Fibroblast of lung (primary cell): ENCODE data around the gene MAPK9. TPM values are rescaled to one million over a fixed set of nuclear protein-coding genes. Genes with fewer than 3 reads are reported as not detected.

ENCODE experiments used
- DNase-seq, 2 donors: peaks; one replicate each; pipeline versions ENCODE4 v3.0.0 to v3.0.0-alpha.2; 2010; ENCODE audit warnings: low read depth in 2 of 2
- H2AFZ ChIP-seq: 2 replicates; pipeline ENCODE4 v1.5.1; 2012; ENCODE audit warnings: low read length, control low read depth, inconsistent platforms
- H3K27ac ChIP-seq: 2 replicates; pipeline ENCODE4 v1.5.1; 2011; ENCODE audit warnings: low read length, control low read depth; ENCODE audit not compliant: insufficient read depth
- H3K27me3 ChIP-seq: 2 replicates; pipeline ENCODE4 v1.5.1; 2011; ENCODE audit warnings: mild to moderate bottlenecking, low read length; ENCODE audit not compliant: control insufficient read depth, insufficient read depth
- H3K36me3 ChIP-seq: 2 replicates; pipeline ENCODE4 v1.5.1; 2011; ENCODE audit warnings: low read length; ENCODE audit not compliant: control insufficient read depth, insufficient read depth
- H3K4me1 ChIP-seq: 2 replicates; pipeline ENCODE4 v1.5.1; 2011; ENCODE audit warnings: low read length; ENCODE audit not compliant: control insufficient read depth, insufficient read depth; ENCODE audit errors: extremely low read depth
- H3K4me2 ChIP-seq: 2 replicates; pipeline ENCODE4 v1.5.1; 2011; ENCODE audit warnings: low read length, control low read depth; ENCODE audit not compliant: insufficient read depth; ENCODE audit errors: extremely low read depth
- H3K4me3 ChIP-seq, 4 experiments: fragments of 200-600 bp in 1 of 4; sonication (generic) in 1 of 4; replicated peaks in 1 of 4; 2 replicates each; pipeline ENCODE4 v1.5.1; 2011 to 2016; ENCODE audit warnings: low read length in 4 of 4, low read depth in 3 of 4, mild to moderate bottlenecking in 3 of 4, control low read depth in 2 of 4, inconsistent platforms in 1 of 4, mixed read lengths in 1 of 4; ENCODE audit not compliant: insufficient read depth in 1 of 4; ENCODE audit errors: control extremely low read depth in 1 of 4
- H3K79me2 ChIP-seq: 2 replicates; pipeline ENCODE4 v1.5.1; 2012; ENCODE audit warnings: mild to moderate bottlenecking, low read length, inconsistent platforms; ENCODE audit not compliant: control insufficient read depth, insufficient read depth
- H3K9ac ChIP-seq: 2 replicates; pipeline ENCODE4 v1.5.1; 2011; ENCODE audit warnings: mild to moderate bottlenecking, low read length, control low read depth; ENCODE audit not compliant: insufficient read depth
- H3K9me3 ChIP-seq: 2 replicates; pipeline ENCODE4 v1.5.1; 2012; ENCODE audit warnings: low read depth, low read length; ENCODE audit not compliant: control insufficient read depth, insufficient read depth
- H4K20me1 ChIP-seq: 2 replicates; pipeline ENCODE4 v1.5.1; 2011; ENCODE audit warnings: low read length; ENCODE audit not compliant: control insufficient read depth, insufficient read depth; ENCODE audit errors: extremely low read depth
- EZH2 ChIP-seq: IDR thresholded peaks from 2 replicates; pipeline ENCODE4 v1.5.1; 2012; ENCODE audit warnings: low read length, control low read depth, mild to moderate bottlenecking; ENCODE audit errors: missing control alignments
- polyA plus RNA-seq, 2 donors: library from polyadenylated mRNA; depleted of rRNA in 1 of 2; stranded (reverse) in 1 of 2; unstranded in 1 of 2; fragments of >200 nt; gene quantifications; 2 replicates each; pipeline ENCODE4 v1.2.1, GENCODE V29; 2011 to 2012; ENCODE audit warnings: missing spikeins in 1 of 2
- total RNA-seq: library from RNA; depleted of rRNA; stranded (reverse); fragments of >200 nt; gene quantifications from 2 replicates; pipeline ENCODE4 v1.2.1, GENCODE V29; 2014
- TF ChIP-seq, protein P1 (sequence below), 2 donors: IDR thresholded peaks in 1 of 2; conservative IDR thresholded peaks in 1 of 2; 1 replicate in 1 of 2; 2 replicates in 1 of 2; pipeline ENCODE4 v1.5.1; 2011 to 2012; ENCODE audit warnings: low read length in 2 of 2, control low read depth in 1 of 2, inconsistent platforms in 1 of 2, low read depth in 1 of 2, mild to moderate bottlenecking in 1 of 2

The MAPK9 gene
- total and polyA plus RNA-seq, 2 donors (not counting 1 experiment from before 2014, with no cell fraction given), result 27.6 to 36.8 TPM

DNA sequence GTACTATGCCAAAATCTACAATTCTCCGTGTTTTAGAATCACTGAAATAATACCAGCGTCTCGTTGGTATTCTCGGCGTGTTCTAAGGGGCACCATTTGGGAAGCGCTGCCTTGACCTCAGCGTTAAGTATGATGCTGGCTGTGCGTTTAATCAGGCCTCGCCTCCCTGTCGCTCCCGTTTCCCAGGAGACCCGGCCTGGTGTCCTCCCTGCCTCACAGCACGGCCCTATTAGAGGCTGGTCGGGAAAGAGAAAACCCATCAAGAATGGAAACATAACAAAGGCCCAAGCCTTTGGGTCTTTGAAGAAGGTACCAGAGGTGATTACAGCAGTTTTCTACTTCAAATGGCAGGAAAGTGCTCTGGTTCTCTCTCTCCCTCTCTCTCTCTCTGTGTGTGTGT is 31.3 kb upstream of the MAPK9 start:
- no peaks in the 10 kb centered on the region for H3K27me3 ChIP-seq
- no peaks in the 10 kb centered on the region for H3K36me3 ChIP-seq
- H4K20me1 ChIP-seq, result no peaks in the 10 kb centered on the region
- no peak overlapping the region for H3K9ac ChIP-seq
- H2AFZ ChIP-seq, result no peak overlapping the region
- no peak overlapping the region for H3K4me3 ChIP-seq
- H3K4me1 ChIP-seq, result no peaks in the 10 kb centered on the region
- TF ChIP-seq, protein P1, sequence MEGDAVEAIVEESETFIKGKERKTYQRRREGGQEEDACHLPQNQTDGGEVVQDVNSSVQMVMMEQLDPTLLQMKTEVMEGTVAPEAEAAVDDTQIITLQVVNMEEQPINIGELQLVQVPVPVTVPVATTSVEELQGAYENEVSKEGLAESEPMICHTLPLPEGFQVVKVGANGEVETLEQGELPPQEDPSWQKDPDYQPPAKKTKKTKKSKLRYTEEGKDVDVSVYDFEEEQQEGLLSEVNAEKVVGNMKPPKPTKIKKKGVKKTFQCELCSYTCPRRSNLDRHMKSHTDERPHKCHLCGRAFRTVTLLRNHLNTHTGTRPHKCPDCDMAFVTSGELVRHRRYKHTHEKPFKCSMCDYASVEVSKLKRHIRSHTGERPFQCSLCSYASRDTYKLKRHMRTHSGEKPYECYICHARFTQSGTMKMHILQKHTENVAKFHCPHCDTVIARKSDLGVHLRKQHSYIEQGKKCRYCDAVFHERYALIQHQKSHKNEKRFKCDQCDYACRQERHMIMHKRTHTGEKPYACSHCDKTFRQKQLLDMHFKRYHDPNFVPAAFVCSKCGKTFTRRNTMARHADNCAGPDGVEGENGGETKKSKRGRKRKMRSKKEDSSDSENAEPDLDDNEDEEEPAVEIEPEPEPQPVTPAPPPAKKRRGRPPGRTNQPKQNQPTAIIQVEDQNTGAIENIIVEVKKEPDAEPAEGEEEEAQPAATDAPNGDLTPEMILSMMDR (conservative IDR thresholded peaks at IDR 0.05 in 1 of 2, IDR thresholded peaks at IDR 0.05 in 1 of 2; ENCODE audit: low read depth in 1 of 2, low read length in 2 of 2), result no peak
- TF ChIP-seq EZH2, result no peak
- H3K27ac ChIP-seq, result no peak overlapping the region
- no peak for DNase-seq
- no peak overlapping the region for H3K4me2 ChIP-seq
- no peaks in the 10 kb centered on the region for H3K9me3 ChIP-seq
- no peaks in the 10 kb centered on the region for H3K79me2 ChIP-seq

DNA sequence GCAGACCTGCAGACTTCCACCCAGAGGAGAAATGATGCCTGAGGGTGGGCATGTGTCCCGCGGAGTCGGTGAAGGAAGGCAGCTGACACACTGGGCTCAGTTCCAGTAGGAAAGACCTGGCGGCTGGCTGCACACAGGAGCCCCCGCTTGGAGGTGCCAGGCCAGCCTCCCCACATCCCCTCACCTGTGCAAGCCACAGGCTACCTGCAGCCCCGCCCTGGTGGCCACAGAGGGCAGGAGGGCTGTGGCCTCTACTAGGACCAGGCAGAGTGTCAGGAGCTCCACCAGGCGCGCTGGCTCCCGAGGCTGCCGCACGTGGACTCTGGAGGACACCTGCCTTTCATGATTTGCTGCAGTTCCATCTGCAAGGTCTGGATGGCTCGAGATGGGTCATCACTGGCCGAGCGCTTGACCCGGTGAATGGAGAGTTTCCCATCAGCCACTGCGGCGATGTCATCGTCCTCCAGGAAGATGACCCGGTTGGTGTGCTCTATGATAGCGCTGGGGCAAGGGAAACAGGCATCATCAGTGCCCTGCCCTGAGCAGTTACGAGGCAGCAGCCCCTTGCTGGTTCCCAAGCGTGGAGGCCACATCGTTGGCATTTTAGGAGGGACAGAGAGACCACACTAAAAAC is 26.7 kb upstream of the MAPK9 start:
- no peaks in the 10 kb centered on the region for H3K27me3 ChIP-seq
- H3K4me2 ChIP-seq, result no peak overlapping the region
- no peak overlapping the region for H3K9ac ChIP-seq
- H2AFZ ChIP-seq, result no peak overlapping the region
- no peak overlapping the region for H3K27ac ChIP-seq
- H3K4me3 ChIP-seq, result no peak overlapping the region
- no peaks in the 10 kb centered on the region for H3K36me3 ChIP-seq
- H3K4me1 ChIP-seq, result no peaks in the 10 kb centered on the region
- H3K79me2 ChIP-seq, result no peaks in the 10 kb centered on the region
- TF ChIP-seq, protein P1 (conservative IDR thresholded peaks at IDR 0.05 in 1 of 2, IDR thresholded peaks at IDR 0.05 in 1 of 2; ENCODE audit: low read depth in 1 of 2, low read length in 2 of 2), result no peak
- no peak for TF ChIP-seq EZH2
- H3K9me3 ChIP-seq, result no peaks in the 10 kb centered on the region
- H4K20me1 ChIP-seq, result no peaks in the 10 kb centered on the region
- DNase-seq, result no peak

DNA sequence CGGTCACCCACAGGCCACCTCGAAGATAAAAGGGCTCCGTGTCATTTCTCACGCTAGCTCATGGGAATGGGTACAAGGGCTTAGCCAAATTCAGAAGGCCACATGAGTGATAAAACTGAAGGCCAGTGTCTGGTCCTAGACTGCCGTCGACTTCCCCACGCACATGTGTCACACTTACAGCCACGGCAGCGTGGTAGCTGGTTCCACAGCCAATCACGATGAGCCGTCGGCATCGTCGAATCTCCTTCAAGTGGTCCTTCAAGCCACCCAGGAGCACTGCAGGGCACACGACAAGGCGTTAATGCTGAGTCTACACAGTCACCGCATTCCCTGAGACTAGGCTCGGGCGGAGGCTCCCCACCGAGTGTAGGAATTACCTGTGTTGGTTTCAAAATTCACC is 24.7 kb upstream of the MAPK9 start:
- no peak overlapping the region for H3K4me2 ChIP-seq
- no peak overlapping the region for H2AFZ ChIP-seq
- no peak overlapping the region for H3K27ac ChIP-seq
- no peaks in the 10 kb centered on the region for H3K4me1 ChIP-seq
- no peak overlapping the region for H3K9ac ChIP-seq
- no peaks in the 10 kb centered on the region for H3K36me3 ChIP-seq
- H3K9me3 ChIP-seq, result no peaks in the 10 kb centered on the region
- H4K20me1 ChIP-seq, result no peaks in the 10 kb centered on the region
- no peak for DNase-seq
- H3K4me3 ChIP-seq, result no peak overlapping the region
- no peaks in the 10 kb centered on the region for H3K27me3 ChIP-seq
- no peaks in the 10 kb centered on the region for H3K79me2 ChIP-seq
- TF ChIP-seq, protein P1 (conservative IDR thresholded peaks at IDR 0.05 in 1 of 2, IDR thresholded peaks at IDR 0.05 in 1 of 2; ENCODE audit: low read depth in 1 of 2, low read length in 2 of 2), result no peak
- TF ChIP-seq EZH2, result no peak
